Smooth muscle cell (in vitro differentiated cells): Measurements from ENCODE around the gene GABRP. TPM values are rescaled to one million over a fixed set of nuclear protein-coding genes. Genes with fewer than 3 reads are reported as not detected.

ENCODE experiments used
- DNase-seq: peaks from one replicate; lab custom pipeline; 2025; ENCODE audit not compliant: unreplicated experiment; lab: John Stamatoyannopoulos, UW
- H2AFZ ChIP-seq: fragments of 200-600 bp; sonication (generic); 2 replicates; pipeline ENCODE4 v1.6.0; 2016; ENCODE audit warnings: antibody characterized with exemption, low read depth, mild to moderate bottlenecking
- H3F3A ChIP-seq: fragments of 200-600 bp; sonication (generic); 2 replicates; pipeline ENCODE4 v1.6.0; 2017; ENCODE audit warnings: antibody characterized with exemption, low read depth
- H3K27ac ChIP-seq: fragments of 200-600 bp; sonication (generic); 2 replicates; pipeline ENCODE4 v1.5.1; 2016; ENCODE audit warnings: low read depth, mild to moderate bottlenecking
- H3K27me3 ChIP-seq: fragments of 200-600 bp; sonication (generic); 2 replicates; pipeline ENCODE4 v1.6.1; 2016; ENCODE audit warnings: low read depth, mild to moderate bottlenecking
- H3K36me3 ChIP-seq: fragments of 200-600 bp; sonication (generic); 2 replicates; pipeline ENCODE4 v1.5.1; 2016; ENCODE audit warnings: low read depth
- H3K4me1 ChIP-seq: fragments of 200-600 bp; sonication (generic); 2 replicates; pipeline ENCODE4 v1.5.1; 2016; ENCODE audit warnings: low read depth
- H3K4me2 ChIP-seq: fragments of 200-600 bp; sonication (generic); 2 replicates; pipeline ENCODE4 v1.6.0; 2016; ENCODE audit warnings: mild to moderate bottlenecking
- H3K4me3 ChIP-seq: fragments of 200-600 bp; sonication (generic); 2 replicates; pipeline ENCODE4 v1.5.1; 2016; ENCODE audit warnings: mild to moderate bottlenecking
- H3K79me2 ChIP-seq: fragments of 200-600 bp; sonication (generic); 2 replicates; pipeline ENCODE4 v1.6.0; 2016; ENCODE audit warnings: low read depth, mild to moderate bottlenecking
- H3K9ac ChIP-seq: fragments of 200-600 bp; sonication (generic); 2 replicates; pipeline ENCODE4 v1.6.0; 2016; ENCODE audit warnings: low read depth
- H3K9me3 ChIP-seq: fragments of 200-600 bp; sonication (generic); replicated peaks from 2 replicates; pipeline ENCODE4 v1.5.1; 2016; ENCODE audit warnings: low read depth
- H4K20me1 ChIP-seq: fragments of 200-600 bp; sonication (generic); 2 replicates; pipeline ENCODE4 v1.6.0; 2016; ENCODE audit warnings: low read depth
- CTCF ChIP-seq: fragments of 200-600 bp; sonication (generic); IDR thresholded peaks from 2 replicates; pipeline ENCODE4 v1.5.1; 2017; ENCODE audit warnings: borderline replicate concordance, mild to moderate bottlenecking, antibody characterized with exemption; ENCODE audit not compliant: insufficient read depth, poor library complexity, severe bottlenecking
- WGBS: methylation state at CpG from one replicate; pipeline ENCODE4 v1.1.7; 2016; ENCODE audit warnings: low lambda C conversion rate; 5-methylcytosine and 5-hydroxymethylcytosine counted together
- polyA plus RNA-seq: library from polyadenylated mRNA; unstranded; fragments of >200 nt; fragmentation: Nextera tagmentation; extraction: Ambion mirVana; gene quantifications from 2 replicates; pipeline ENCODE4 v1.2.1, GENCODE V29; 2016
- total RNA-seq: library from RNA; depleted of rRNA; stranded (reverse); fragments of >200 nt; gene quantifications from 2 replicates; pipeline ENCODE4 v1.2.3, GENCODE V29; 2014

The GABRP gene
- total and polyA plus RNA-seq, 2 experiments from 2014 or later, result 4.1 to 52.8 TPM

- Histone ChIP-seq H3K79me2 (no peaks in the 10 kb centered on the region), H3K4me2 (no peak overlapping the region)
- 92% methylated on average over 6 of the region's 6 CpGs for WGBS
Observed at GRCh38 chr5:170782438-170782837, 1.1 kb upstream of the GABRP start.

GRCh38 chr5:170785416-170785815 is 1.9 kb downstream of the GABRP start:
- Histone ChIP-seq H3K9ac (no peak overlapping the region), H4K20me1 (no peaks in the 10 kb centered on the region), H2AFZ (no peak overlapping the region), H3K79me2 (no peaks in the 10 kb centered on the region), H3K27me3 (no peaks in the 10 kb centered on the region), H3F3A (no peaks in the 10 kb centered on the region), H3K4me3 (no peak overlapping the region), H3K36me3 (no peaks in the 10 kb centered on the region), H3K4me2 (no peak overlapping the region), H3K27ac (no peak overlapping the region), H3K4me1 (no peaks in the 10 kb centered on the region), H3K9me3 (no peaks in the 10 kb centered on the region)
- TF ChIP-seq CTCF, result no peak
- WGBS, result 88% methylated on average over 3 of the region's 3 CpGs
- no peak for DNase-seq

More at GRCh38 chr5:170782438-170782837, 1.1 kb upstream of the GABRP start:
- no peak overlapping the region for H3K27ac ChIP-seq
- H4K20me1 ChIP-seq, result no peaks in the 10 kb centered on the region
- DNase-seq, result no peak
- no peaks in the 10 kb centered on the region for H3K4me1 ChIP-seq
- H3F3A ChIP-seq, result no peaks in the 10 kb centered on the region
- H3K9me3 ChIP-seq, result no peaks in the 10 kb centered on the region
- no peaks in the 10 kb centered on the region for H3K36me3 ChIP-seq
- H3K9ac ChIP-seq, result no peak overlapping the region
- H3K27me3 ChIP-seq, result no peaks in the 10 kb centered on the region
- no peak overlapping the region for H3K4me3 ChIP-seq
- no peak for TF ChIP-seq CTCF
- no peak overlapping the region for H2AFZ ChIP-seq

DNA sequence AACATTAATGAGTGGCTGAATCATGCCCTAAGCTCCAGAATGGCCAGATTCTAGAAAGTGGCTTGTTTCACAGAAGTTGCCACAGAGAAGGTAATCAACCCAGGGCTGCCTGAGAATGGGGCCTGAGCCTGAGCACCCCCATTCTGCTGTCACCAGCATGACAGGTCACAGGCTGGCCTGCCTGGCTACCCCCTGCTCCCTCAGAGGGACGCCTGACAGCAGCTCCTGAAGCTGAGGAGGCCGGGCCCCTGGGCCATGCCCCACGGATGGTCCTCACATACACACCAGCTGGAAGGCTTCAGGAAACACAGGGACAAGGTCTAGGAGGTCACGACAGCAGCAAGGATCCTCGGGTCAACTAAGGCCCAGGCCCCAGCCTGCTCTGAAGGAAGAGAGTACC is 3.7 kb downstream of the GABRP start:
- H3K27me3 ChIP-seq, result no peaks in the 10 kb centered on the region
- no peaks in the 10 kb centered on the region for H4K20me1 ChIP-seq
- H3K79me2 ChIP-seq, result no peaks in the 10 kb centered on the region
- no peak overlapping the region for H3K9ac ChIP-seq
- no peaks in the 10 kb centered on the region for H3K9me3 ChIP-seq
- H3K4me1 ChIP-seq, result no peaks in the 10 kb centered on the region
- H3F3A ChIP-seq, result no peaks in the 10 kb centered on the region
- 83% methylated on average over 5 of the region's 5 CpGs for WGBS
- no peak for DNase-seq
- H2AFZ ChIP-seq, result no peak overlapping the region
- no peak for TF ChIP-seq CTCF
- H3K27ac ChIP-seq, result no peak overlapping the region
- H3K36me3 ChIP-seq, result no peaks in the 10 kb centered on the region
- no peak overlapping the region for H3K4me3 ChIP-seq
- H3K4me2 ChIP-seq, result no peak overlapping the region

- 79% methylated on average over 11 of the region's 11 CpGs for WGBS
- H3K9ac ChIP-seq, result no peak overlapping the region
- H3K27me3 ChIP-seq, result no peaks in the 10 kb centered on the region
- H3K4me3 ChIP-seq, result no peak overlapping the region
- H3K4me1 ChIP-seq, result no peaks in the 10 kb centered on the region
- no peak overlapping the region for H3K27ac ChIP-seq
- H3K4me2 ChIP-seq, result no peak overlapping the region
- TF ChIP-seq CTCF, result no peak
- DNase-seq, result no peak
- H2AFZ ChIP-seq, result no peak overlapping the region
- no peaks in the 10 kb centered on the region for H3K79me2 ChIP-seq
- H3K9me3 ChIP-seq, result no peaks in the 10 kb centered on the region
- no peaks in the 10 kb centered on the region for H3K36me3 ChIP-seq
- H4K20me1 ChIP-seq, result no peaks in the 10 kb centered on the region
- H3F3A ChIP-seq, result no peaks in the 10 kb centered on the region
Observed at GRCh38 chr5:170788626-170789304, 5.2 kb downstream of the GABRP start.
